CD14-positive monocyte (primary cell): Measurements from ENCODE around the gene R3HDM4. TPM values are rescaled to one million over a fixed set of nuclear protein-coding genes. Genes with fewer than 3 reads are reported as not detected.
"Not testable (repeated sequence)": the region's sequence is repeated elsewhere in the genome, so short reads cannot be mapped to it uniquely, and the experiment has no call there.

Experiments used
- DNase-seq, 3 donors: peaks; one replicate each; pipeline ENCODE4 v3.0.0-alpha.2; 2011 to 2022
- H2AFZ ChIP-seq: 2 replicates; pipeline ENCODE4 v1.6.0; 2012; ENCODE audit warnings: mild to moderate bottlenecking, low read depth, low read length, inconsistent platforms; ENCODE audit not compliant: insufficient read depth, poor library complexity, severe bottlenecking
- H3K27ac ChIP-seq, 2 donors: 1 replicate in 1 of 2; 2 replicates in 1 of 2; pipeline ENCODE4 v1.5.1; 2012 to 2013; ENCODE audit warnings: low read length in 2 of 2, control low read depth in 1 of 2, inconsistent platforms in 1 of 2, low read depth in 1 of 2, mild to moderate bottlenecking in 1 of 2
- H3K27me3 ChIP-seq, 2 donors: one replicate each; pipeline versions ENCODE4 v1.6.0 to v1.6.1; 2011 to 2013; ENCODE audit warnings: low read length in 2 of 2; ENCODE audit not compliant: control insufficient read depth in 2 of 2, insufficient read depth in 2 of 2
- H3K36me3 ChIP-seq, 2 donors: replicated peaks in 1 of 2; 1 replicate in 1 of 2; 2 replicates in 1 of 2; pipeline versions ENCODE4 v1.5.1 to v1.6.1; 2012 to 2013; ENCODE audit warnings: low read length in 2 of 2, control low read depth in 1 of 2, inconsistent platforms in 1 of 2, mild to moderate bottlenecking in 1 of 2; ENCODE audit not compliant: insufficient read depth in 2 of 2, control insufficient read depth in 1 of 2
- H3K4me1 ChIP-seq, 2 donors: 1 replicate in 1 of 2; 2 replicates in 1 of 2; pipeline versions ENCODE4 v1.5.1 to v1.6.1; 2012 to 2013; ENCODE audit warnings: low read length in 2 of 2, control low read depth in 1 of 2, inconsistent platforms in 1 of 2, mild to moderate bottlenecking in 1 of 2, moderate library complexity in 1 of 2; ENCODE audit not compliant: insufficient read depth in 2 of 2, control insufficient read depth in 1 of 2
- H3K4me2 ChIP-seq: replicated peaks from 2 replicates; pipeline ENCODE3; 2012; ENCODE audit warnings: low read length, moderate library complexity, mild to moderate bottlenecking; ENCODE audit not compliant: poor library complexity, severe bottlenecking; ENCODE audit errors: extremely low read depth
- H3K4me3 ChIP-seq, 3 experiments: fragments of 200-600 bp in 1 of 3; sonication (generic) in 1 of 3; replicated peaks in 1 of 3; 1 replicate in 2 of 3; 2 replicates in 1 of 3; pipeline ENCODE4 v1.5.1; 2011 to 2013; ENCODE audit warnings: low read length in 3 of 3, mild to moderate bottlenecking in 3 of 3, control low read depth in 2 of 3, low read depth in 2 of 3, inconsistent platforms in 1 of 3, moderate library complexity in 1 of 3
- H3K79me2 ChIP-seq: 2 replicates; pipeline ENCODE4 v1.6.0; 2012; ENCODE audit warnings: mild to moderate bottlenecking, control low read depth, inconsistent platforms, low read length, moderate library complexity; ENCODE audit not compliant: insufficient read depth
- H3K9ac ChIP-seq: 2 replicates; pipeline ENCODE4 v1.6.0; 2017; ENCODE audit warnings: low read length, mild to moderate bottlenecking; ENCODE audit not compliant: insufficient read depth, poor library complexity, severe bottlenecking
- H3K9me3 ChIP-seq, 2 donors: replicated peaks in 1 of 2; 1 replicate in 1 of 2; 2 replicates in 1 of 2; pipeline versions ENCODE4 v1.5.1 to v1.6.1; 2012 to 2013; ENCODE audit warnings: low read length in 2 of 2, control low read depth in 1 of 2; ENCODE audit not compliant: control insufficient read depth in 1 of 2, insufficient read depth in 1 of 2
- H4K20me1 ChIP-seq: 2 replicates; pipeline ENCODE4 v1.6.0; 2012; ENCODE audit warnings: mild to moderate bottlenecking, low read length, control low read depth, moderate library complexity; ENCODE audit not compliant: insufficient read depth
- H3K27ac Mint-ChIP-seq, 7 donors: one replicate each; pipeline ENCODE4 v1.8.0; 2020; ENCODE audit warnings: mild to moderate bottlenecking in 7 of 7, mixed read lengths in 7 of 7, moderate library complexity in 6 of 7, inconsistent platforms in 2 of 7
- H3K27me3 Mint-ChIP-seq, 3 donors: one replicate each; pipeline ENCODE4 v1.8.0; 2021 to 2022; ENCODE audit warnings: low read depth in 3 of 3, mild to moderate bottlenecking in 3 of 3, mixed read lengths in 3 of 3, moderate library complexity in 3 of 3, inconsistent platforms in 1 of 3
- H3K36me3 Mint-ChIP-seq, 2 donors: one replicate each; pipeline ENCODE4 v1.8.0; 2020; ENCODE audit warnings: mixed read lengths in 2 of 2, inconsistent platforms in 1 of 2, mild to moderate bottlenecking in 1 of 2
- H3K4me1 Mint-ChIP-seq: one replicate; pipeline ENCODE4 v1.8.0; 2020; ENCODE audit warnings: mild to moderate bottlenecking, mixed read lengths
- H3K4me3 Mint-ChIP-seq, 2 donors: one replicate each; pipeline ENCODE4 v1.8.0; 2020; ENCODE audit warnings: mild to moderate bottlenecking in 2 of 2, mixed read lengths in 2 of 2, moderate library complexity in 1 of 2
- H3K9me3 Mint-ChIP-seq, 7 donors: one replicate each; pipeline ENCODE4 v1.8.0; 2020 to 2022; ENCODE audit warnings: mixed read lengths in 7 of 7, mild to moderate bottlenecking in 6 of 7, moderate library complexity in 6 of 7, inconsistent platforms in 2 of 7
- CTCF ChIP-seq: fragments of 200-600 bp; IDR thresholded peaks from one replicate; pipeline ENCODE4 v1.8.0; 2022; ENCODE audit warnings: antibody characterized with exemption, mild to moderate bottlenecking
- WGBS: methylation state at CpG from one replicate; pipeline ENCODE4 v1.1.5; 2013; ENCODE audit warnings: missing lambda C conversion rate; ENCODE audit not compliant: insufficient coverage; 5-methylcytosine and 5-hydroxymethylcytosine counted together
- intact Hi-C, 2 donors: fragments of 100-400 bp; cut with micrococcal nuclease; formaldehyde crosslinking; loops; one replicate each; pipeline versions ENCODE4 v1.15.0 to v1.15.1; 2023
- polyA plus RNA-seq, 3 donors: library from polyadenylated mRNA; depleted of rRNA in 1 of 3; unstranded in 2 of 3; stranded (reverse) in 1 of 3; fragments of 300-500 nt in 2 of 3; fragments of >200 nt in 1 of 3; fragmentation: Illumina TruSeq in 2 of 3; gene quantifications; 1 replicate in 2 of 3; 2 replicates in 1 of 3; pipeline ENCODE4 v1.2.3, GENCODE V29; 2012 to 2021

Gene R3HDM4
- polyA plus RNA-seq, 3 donors: 70.8 to 99.9 (median 78.7) TPM

- no peaks in the 10 kb centered on the region for H3K36me3 Mint-ChIP-seq
- H3K9me3 Mint-ChIP-seq: no peaks in the 10 kb centered on the region
- peaks cover 22% of the 10 kb centered on the region for H3K79me2 ChIP-seq
- peaks cover 0 to 3% of the 10 kb centered on the region in 2 donors for H3K27me3 ChIP-seq
- intact Hi-C loops: loop anchor here (2.0 to 5.0 kb wide), 3 partner anchors 37 to 82 kb away; no protein-coding TSS in a partner anchor
- no peak overlapping the region for H3K4me3 Mint-ChIP-seq
- H3K27me3 Mint-ChIP-seq: peaks cover 4 to 9% (median 8%) of the 10 kb centered on the region in 3 donors
- no peak overlapping the region for H3K4me2 ChIP-seq
- H3K36me3 ChIP-seq: no peaks in the 10 kb centered on the region
- no peak for TF ChIP-seq CTCF
- no peak overlapping the region for H3K9ac ChIP-seq
- no CpG with 5 or more reads among the region's 6 CpGs for WGBS
- no peak overlapping the region for H2AFZ ChIP-seq
- H3K4me3 ChIP-seq: no peak overlapping the region
- peaks cover 45 to 58% of the 10 kb centered on the region in 2 donors for H3K4me1 ChIP-seq
- H3K27ac Mint-ChIP-seq: no peak overlapping the region
- DNase-seq: no peak
- H4K20me1 ChIP-seq: no peaks in the 10 kb centered on the region
- H3K4me1 Mint-ChIP-seq: peaks cover 33% of the 10 kb centered on the region
- no peaks in the 10 kb centered on the region for H3K9me3 ChIP-seq
- H3K27ac ChIP-seq: no peak overlapping the region
Measured at GRCh38 chr19:854549-854948, 58.5 kb downstream of the R3HDM4 start.

- DNase-seq, H3K27ac Mint-ChIP-seq, H3K9me3 ChIP-seq, H3K9me3 Mint-ChIP-seq, H3K27me3 ChIP-seq, H3K36me3 Mint-ChIP-seq, H4K20me1 ChIP-seq, H2AFZ ChIP-seq, H3K27ac ChIP-seq, H3K9ac ChIP-seq, H3K36me3 ChIP-seq: not testable (repeated sequence)
- Histone ChIP-seq H3K4me2 (peak overlapping the region; percentile 75), H3K79me2 (peaks cover 22% of the 10 kb centered on the region), H3K4me3 (peak overlapping the region in 1 of 3 experiments; percentile 68), H3K4me1 (peaks cover 38 to 51% of the 10 kb centered on the region in 2 donors)
- intact Hi-C loops: loop anchor here (2.0 to 5.0 kb wide), 3 partner anchors 36 to 81 kb away; no protein-coding TSS in a partner anchor
- 87% methylated on average over 3 of the region's 17 CpGs for WGBS
- peak overlapping the region in 1 of 2 donors; percentile 52 for H3K4me3 Mint-ChIP-seq
- peaks cover 30% of the 10 kb centered on the region for H3K4me1 Mint-ChIP-seq
- peaks cover 8 to 14% (median 8%) of the 10 kb centered on the region in 3 donors for H3K27me3 Mint-ChIP-seq
Measured at GRCh38 chr19:853614-854220, 59.3 kb downstream of the R3HDM4 start.
